Body of pancreas (tissue), 4 donors: ENCODE data around the gene IFT25. TPM values are rescaled to one million over a fixed set of nuclear protein-coding genes. Genes with fewer than 3 reads are reported as not detected.
"Not testable (repeated sequence)": the region's sequence is repeated elsewhere in the genome, so short reads cannot be mapped to it uniquely, and the experiment has no call there.

Source experiments
- ATAC-seq: fragments of 150-250 bp; one replicate; pipeline ENCODE4 v1.9.1; 2016
- DNase-seq, 4 donors: peaks; one replicate each; pipeline ENCODE4 v3.0.0-alpha.2; 2019
- H3K27ac ChIP-seq, 4 donors: fragments of 200-600 bp; sonication (generic); 1 replicate in 3 of 4; 2 replicates in 1 of 4; pipeline versions ENCODE4 v1.5.1 to v1.6.1; 2016 to 2019; ENCODE audit warnings: mild to moderate bottlenecking in 1 of 4, mixed read lengths in 1 of 4, moderate library complexity in 1 of 4
- H3K27me3 ChIP-seq, 2 donors: fragments of 200-600 bp; sonication (generic); one replicate each; pipeline ENCODE4 v1.6.0; 2016; ENCODE audit warnings: mild to moderate bottlenecking in 1 of 2
- H3K36me3 ChIP-seq, 2 donors: fragments of 200-600 bp; sonication (generic); replicated peaks in 1 of 2; 2 replicates each; pipeline ENCODE4 v1.5.1; 2016; ENCODE audit warnings: low read depth in 2 of 2; ENCODE audit not compliant: insufficient read depth in 1 of 2
- H3K4me1 ChIP-seq: fragments of 200-600 bp; sonication (generic); one replicate; pipeline ENCODE4 v1.6.0; 2016
- H3K4me3 ChIP-seq, 2 donors: fragments of 200-600 bp; sonication (generic); 1 replicate in 1 of 2; 2 replicates in 1 of 2; pipeline ENCODE4 v1.5.1; 2016 to 2019
- H3K9me3 ChIP-seq, 3 donors: fragments of 200-600 bp; sonication (generic); 1 replicate in 2 of 3; 2 replicates in 1 of 3; pipeline ENCODE4 v1.5.1; 2016
- POLR2A ChIP-seq, 3 donors: fragments of 450-650 bp; IDR thresholded peaks; one replicate each; pipeline ENCODE4 v1.6.1; 2016; ENCODE audit warnings: antibody characterized with exemption in 3 of 3, mild to moderate bottlenecking in 2 of 3
- WGBS, 2 donors: methylation state at CpG; one replicate each; pipeline ENCODE4 v1.1.5; 2017; 5-methylcytosine and 5-hydroxymethylcytosine counted together
- intact Hi-C: fragments of 100-400 bp; cut with DNase I; formaldehyde crosslinking; loops from one replicate; pipeline ENCODE4 v1.15.1; 2023
- total RNA-seq, 2 donors: library from RNA; depleted of rRNA; stranded (reverse); fragments of >200 nt; gene quantifications; one replicate each; pipeline ENCODE4 v1.1.0, GENCODE V29; 2016
- TF ChIP-seq, protein P1 (sequence below), 7 experiments: fragments of 450-650 bp in 4 of 7; fragments of 200-600 bp in 3 of 7; sonication (generic) in 3 of 7; IDR thresholded peaks; one replicate each; pipeline ENCODE4 v1.5.1; 2016 to 2019; ENCODE audit warnings: antibody characterized with exemption in 7 of 7

IFT25 gene
- total RNA-seq, 2 donors from 2014 or later = 6.6 to 17.6 TPM

DNA sequence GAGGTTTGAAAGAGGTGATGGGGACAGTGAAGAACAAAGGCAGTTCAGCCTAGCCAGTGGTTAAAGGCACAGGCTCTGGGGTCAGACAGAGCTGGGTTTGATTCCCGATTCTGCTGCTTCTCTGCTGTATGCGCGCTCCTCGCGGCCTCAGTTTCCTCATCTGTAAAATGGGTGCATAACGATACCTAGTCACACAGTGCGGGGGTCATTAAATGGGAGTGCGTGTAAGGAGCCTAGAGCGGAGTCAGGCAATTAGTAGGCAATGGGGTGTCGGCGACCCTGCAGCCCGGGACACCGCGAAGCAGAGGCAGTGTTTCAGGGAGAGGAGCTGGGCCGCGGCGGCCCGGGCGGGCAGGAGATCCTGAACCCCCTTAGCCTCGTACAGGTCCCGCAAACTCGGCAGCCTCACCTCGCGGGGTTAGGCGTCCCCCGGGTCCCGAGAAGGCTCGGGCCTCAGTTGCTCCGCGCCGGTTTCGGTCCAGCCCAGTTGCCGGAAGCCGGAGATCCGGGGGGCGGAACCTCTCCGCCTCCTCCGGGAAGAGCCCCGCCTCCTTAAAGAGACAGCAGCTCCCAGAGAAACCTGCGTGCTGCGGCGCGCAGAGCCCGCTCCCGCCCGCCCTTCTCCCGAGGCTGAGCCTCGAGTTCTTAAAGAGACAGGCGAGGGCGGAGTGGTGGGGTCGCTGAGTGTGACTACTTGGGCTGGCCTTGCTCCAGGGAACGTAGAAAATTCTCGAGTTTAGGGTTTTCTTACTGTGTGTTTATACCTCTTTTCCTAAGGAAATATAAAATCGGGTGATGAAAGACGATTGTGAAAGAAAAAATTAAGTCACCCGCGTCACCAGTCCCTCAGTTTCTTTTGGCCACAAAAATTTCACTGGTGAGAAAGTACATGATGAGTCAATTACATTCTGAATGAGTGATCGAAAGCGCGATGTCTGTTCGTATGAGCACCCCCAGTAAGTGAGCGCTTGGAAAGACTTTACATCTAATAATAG lies 55.9 kb downstream of the IFT25 start, which contains the start of gene YIPF1:
Gene YIPF1, minus strand, starts transcription at position 494 of the 995 bp plus-strand sequence. CDS start 860 bp downstream, outside the sequence.
- Histone ChIP-seq H3K4me3 (peak within 1 kb of the TSS; percentile 57 to 97), H3K4me1 (peaks cover 17% of the 10 kb centered on the region)
- intact Hi-C loops = no loop called here

DNA sequence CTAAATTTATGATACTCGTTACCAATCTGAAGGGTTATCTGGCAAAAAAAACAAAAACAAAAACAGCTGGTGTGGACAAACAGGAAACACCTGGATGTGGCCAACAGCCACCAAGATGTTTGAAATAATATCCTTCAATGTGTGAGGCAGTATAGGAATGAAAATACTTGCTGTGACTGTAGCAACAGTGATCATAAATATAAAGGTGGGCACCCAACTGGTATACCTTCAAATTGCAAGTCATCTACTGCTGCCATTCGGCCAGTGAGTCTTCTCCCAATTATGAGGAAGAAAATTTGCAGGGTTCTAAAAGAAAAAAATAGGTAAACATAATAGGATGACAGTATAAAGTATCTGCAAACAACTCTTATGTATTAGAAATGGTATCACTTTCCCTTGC lies 56.8 kb downstream of the IFT25 start:
- DNase-seq = no peak
- H3K4me1 ChIP-seq = peaks cover 17% of the 10 kb centered on the region
- ATAC-seq = no peak
- intact Hi-C loops = no loop called here
- H3K9me3 ChIP-seq = no peaks in the 10 kb centered on the region
- TF ChIP-seq, protein P1, sequence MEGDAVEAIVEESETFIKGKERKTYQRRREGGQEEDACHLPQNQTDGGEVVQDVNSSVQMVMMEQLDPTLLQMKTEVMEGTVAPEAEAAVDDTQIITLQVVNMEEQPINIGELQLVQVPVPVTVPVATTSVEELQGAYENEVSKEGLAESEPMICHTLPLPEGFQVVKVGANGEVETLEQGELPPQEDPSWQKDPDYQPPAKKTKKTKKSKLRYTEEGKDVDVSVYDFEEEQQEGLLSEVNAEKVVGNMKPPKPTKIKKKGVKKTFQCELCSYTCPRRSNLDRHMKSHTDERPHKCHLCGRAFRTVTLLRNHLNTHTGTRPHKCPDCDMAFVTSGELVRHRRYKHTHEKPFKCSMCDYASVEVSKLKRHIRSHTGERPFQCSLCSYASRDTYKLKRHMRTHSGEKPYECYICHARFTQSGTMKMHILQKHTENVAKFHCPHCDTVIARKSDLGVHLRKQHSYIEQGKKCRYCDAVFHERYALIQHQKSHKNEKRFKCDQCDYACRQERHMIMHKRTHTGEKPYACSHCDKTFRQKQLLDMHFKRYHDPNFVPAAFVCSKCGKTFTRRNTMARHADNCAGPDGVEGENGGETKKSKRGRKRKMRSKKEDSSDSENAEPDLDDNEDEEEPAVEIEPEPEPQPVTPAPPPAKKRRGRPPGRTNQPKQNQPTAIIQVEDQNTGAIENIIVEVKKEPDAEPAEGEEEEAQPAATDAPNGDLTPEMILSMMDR (IDR thresholded peaks at IDR 0.05) = no peak
- no peaks in the 10 kb centered on the region for H3K36me3 ChIP-seq
- 27 to 36% methylated on average over 2 of the region's 2 CpGs for WGBS, 2 donors
- H3K4me3 ChIP-seq = peak overlapping the region; percentile 57 to 97
- no peaks in the 10 kb centered on the region for H3K27me3 ChIP-seq
- peak overlapping the region in 1 of 4 donors; percentile 64 for H3K27ac ChIP-seq

More for the DNA sequence above, 55.9 kb downstream of the IFT25 start, which contains the start of gene YIPF1:
- WGBS, 2 donors = 2 to 3% methylated on average over 20 to 57 of the region's 62 CpGs
- ATAC-seq (peak; percentile 99), DNase-seq (peak; percentile 90 to 95 (median 94))
- no peaks in the 10 kb centered on the region for H3K36me3 ChIP-seq
- peak in 2 of 3 donors; percentile 65 to 73 for TF ChIP-seq POLR2A (IDR thresholded peaks at IDR 0.05)
- TF ChIP-seq, protein P1 (IDR thresholded peaks at IDR 0.05) = no peak
- H3K9me3 ChIP-seq = no peaks in the 10 kb centered on the region
- no peaks in the 10 kb centered on the region for H3K27me3 ChIP-seq
- H3K27ac ChIP-seq = peak within 1 kb of the TSS; percentile 52 to 88 (median 70)

- WGBS, 2 donors = 87 to 93% methylated on average over 6 of the region's 6 CpGs
- H3K4me3 ChIP-seq, H3K9me3 ChIP-seq, H3K36me3 ChIP-seq, ATAC-seq, DNase-seq, H3K27me3 ChIP-seq, H3K27ac ChIP-seq, intact Hi-C loops, H3K4me1 ChIP-seq: not testable (repeated sequence)
Measured at GRCh38 chr1:53883600-53883999, 61.9 kb downstream of the IFT25 start.

GRCh38 chr1:53881853-53882252 lies 63.6 kb downstream of the IFT25 start:
- H3K27me3 ChIP-seq, H3K4me1 ChIP-seq, H3K9me3 ChIP-seq, intact Hi-C loops, H3K4me3 ChIP-seq, H3K27ac ChIP-seq, DNase-seq, ATAC-seq, H3K36me3 ChIP-seq: not testable (repeated sequence)
- 96 to 99% methylated on average over 2 of the region's 2 CpGs for WGBS, 2 donors

DNA sequence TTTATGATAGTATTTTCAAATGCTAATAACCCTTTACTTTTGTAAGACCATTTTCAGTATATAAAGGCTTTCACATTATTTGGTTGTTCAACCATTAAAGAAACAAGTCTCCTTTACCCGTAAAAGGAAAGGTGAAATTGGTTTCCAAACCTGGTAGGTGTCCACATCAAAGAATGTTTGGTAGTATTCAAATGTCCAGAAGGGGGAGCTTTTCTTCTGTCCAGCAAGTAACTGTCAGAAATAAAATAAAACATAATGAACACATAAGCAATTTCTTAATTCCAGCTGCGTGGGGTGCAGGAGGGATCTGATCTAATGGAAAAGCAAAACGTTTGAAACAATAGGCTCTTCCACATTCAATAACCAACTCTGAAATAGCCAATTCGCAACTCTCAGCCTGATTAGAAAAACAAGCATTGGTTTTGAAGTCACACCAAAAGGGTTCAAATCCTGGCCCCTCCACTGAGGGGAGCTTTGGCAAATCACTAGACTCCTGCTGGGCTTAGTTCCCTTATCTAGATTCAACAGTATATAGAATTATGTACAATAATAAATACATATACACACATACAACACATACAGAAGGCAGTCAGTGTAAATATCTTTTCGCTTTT lies 66.9 kb downstream of the IFT25 start:
- 40 to 44% methylated on average over 5 of the region's 5 CpGs for WGBS, 2 donors
- ATAC-seq (peak; percentile 42), DNase-seq (peak in 1 of 4 donors; percentile 11)
- no peaks in the 10 kb centered on the region for H3K27me3 ChIP-seq
- H3K36me3 ChIP-seq = peaks cover 0 to 18% of the 10 kb centered on the region in 2 donors
- TF ChIP-seq POLR2A (IDR thresholded peaks at IDR 0.05) = no peak
- TF ChIP-seq, protein P1 (IDR thresholded peaks at IDR 0.05) = peak; percentile 21 to 69 (median 61)
- no peak overlapping the region for H3K4me3 ChIP-seq
- H3K9me3 ChIP-seq = no peaks in the 10 kb centered on the region
- no peaks in the 10 kb centered on the region for H3K4me1 ChIP-seq
- intact Hi-C loops = no loop called here
- H3K27ac ChIP-seq = no peak overlapping the region

- ATAC-seq, H3K27ac ChIP-seq, DNase-seq, H3K4me1 ChIP-seq, intact Hi-C loops, H3K4me3 ChIP-seq, H3K27me3 ChIP-seq, H3K9me3 ChIP-seq: not testable (repeated sequence)
- peaks cover 0 to 23% of the 10 kb centered on the region in 2 donors for H3K36me3 ChIP-seq
- 90 to 100% methylated on average over 2 of the region's 2 CpGs for WGBS, 2 donors
Measured at GRCh38 chr1:53875150-53875549, 70.3 kb downstream of the IFT25 start.
